Activated CD4-positive, alpha-beta T cell treated with anti-CD3 and anti-CD28 coated beads, Interleukin-2, amount 50 U/mL, for 16 hours (primary cell): ENCODE data around the gene HELZ.
"Not testable (repeated sequence)": the region's sequence is repeated elsewhere in the genome, so short reads cannot be mapped to it uniquely, and the experiment has no call there.

Experiments
- DNase-seq: peaks from one replicate; pipeline ENCODE4 v3.0.0-alpha.2; 2020

The HELZ gene

GRCh38 chr17:67107811-67108775 is 136.9 kb downstream of the HELZ start:
- no peak for DNase-seq

- no peak for DNase-seq
Observed at GRCh38 chr17:67107171-67107570, 137.8 kb downstream of the HELZ start.

- no peak for DNase-seq
Observed at GRCh38 chr17:67105213-67105612, 139.8 kb downstream of the HELZ start.

- DNase-seq: not testable (repeated sequence)
Observed at GRCh38 chr17:67104641-67105040, 140.4 kb downstream of the HELZ start.

GRCh38 chr17:67098006-67098405 is 147.0 kb downstream of the HELZ start:
- no peak for DNase-seq

- no peak for DNase-seq
Observed at GRCh38 chr17:67096609-67097008, 148.4 kb downstream of the HELZ start.

GRCh38 chr17:67095803-67096202 is 149.2 kb downstream of the HELZ start:
- DNase-seq: no peak

GRCh38 chr17:67095291-67095690 is 149.7 kb downstream of the HELZ start:
- DNase-seq: peak; percentile 10

- DNase-seq: no peak
Observed at GRCh38 chr17:67093348-67093747, 151.6 kb downstream of the HELZ start.

GRCh38 chr17:67092710-67093109 is 152.3 kb downstream of the HELZ start:
- DNase-seq: not testable (repeated sequence)

GRCh38 chr17:67092291-67092690 is 152.7 kb downstream of the HELZ start:
- no peak for DNase-seq

GRCh38 chr17:67090341-67090740 is 154.7 kb downstream of the HELZ start:
- no peak for DNase-seq

- DNase-seq: no peak
Observed at GRCh38 chr17:67088639-67089038, 156.4 kb downstream of the HELZ start.

GRCh38 chr17:67085406-67085805 is 159.6 kb downstream of the HELZ start:
- no peak for DNase-seq

- peak; percentile 14 for DNase-seq
Observed at GRCh38 chr17:67082107-67082506, 162.9 kb downstream of the HELZ start.

- peak; percentile 5 for DNase-seq
Observed at GRCh38 chr17:67080804-67081203, 164.2 kb downstream of the HELZ start.

- DNase-seq: no peak
Observed at GRCh38 chr17:67079491-67079890, 165.5 kb downstream of the HELZ start.

GRCh38 chr17:67078292-67078691 is 166.7 kb downstream of the HELZ start:
- no peak for DNase-seq

- DNase-seq: no peak
Observed at GRCh38 chr17:67076290-67076689, 168.7 kb downstream of the HELZ start.

GRCh38 chr17:67074781-67075180 is 170.2 kb downstream of the HELZ start:
- DNase-seq: no peak

- DNase-seq: no peak
Observed at GRCh38 chr17:67072885-67073284, 172.1 kb downstream of the HELZ start.

- no peak for DNase-seq
Observed at GRCh38 chr17:67071595-67071994, 173.4 kb downstream of the HELZ start.

GRCh38 chr17:67069603-67070136 is 175.3 kb downstream of the HELZ start:
- DNase-seq: no peak

GRCh38 chr17:67068999-67069398 is 176.0 kb downstream of the HELZ start:
- DNase-seq: no peak
